RCC 7860 (cell line): ENCODE results near the gene RAB3D.
"Not testable (repeated sequence)": the region's sequence is repeated elsewhere in the genome, so short reads cannot be mapped to it uniquely, and the experiment has no call there.

Source experiments
- DNase-seq: peaks from one replicate; pipeline ENCODE4 v3.0.0-alpha.2; 2015; ENCODE audit warnings: low spot score
- FAIRE-seq: peaks from 2 replicates; lab custom pipeline; 2012; peaks lifted over from hg19 to GRCh38; lab: Jason Lieb, UNC

RAB3D gene

GRCh38 chr19:11367528-11367927 lies 28.1 kb upstream of the RAB3D start:
- no peak for FAIRE-seq

GRCh38 chr19:11365557-11366117 lies 26.2 kb upstream of the RAB3D start:
- no peak for FAIRE-seq
- DNase-seq = no peak

More at GRCh38 chr19:11367528-11367927, 28.1 kb upstream of the RAB3D start:
- DNase-seq = no peak

GRCh38 chr19:11364935-11365334 lies 25.5 kb upstream of the RAB3D start:
- no peak for FAIRE-seq

GRCh38 chr19:11364296-11364904 lies 24.9 kb upstream of the RAB3D start:
- FAIRE-seq (no peak), DNase-seq (no peak)

More at GRCh38 chr19:11364935-11365334, 25.5 kb upstream of the RAB3D start:
- no peak for DNase-seq

- DNase-seq (no peak), FAIRE-seq (no peak)
These were observed 24.4 kb upstream of the RAB3D start for GRCh38 chr19:11363881-11364280.

GRCh38 chr19:11361771-11362731 lies 22.6 kb upstream of the RAB3D start:
- DNase-seq (no peak), FAIRE-seq (no peak)

GRCh38 chr19:11361037-11361770 lies 21.7 kb upstream of the RAB3D start:
- DNase-seq (no peak), FAIRE-seq (no peak)

GRCh38 chr19:11359421-11359820 lies 20.0 kb upstream of the RAB3D start:
- DNase-seq (no peak), FAIRE-seq (no peak)

GRCh38 chr19:11356676-11357550 lies 17.5 kb upstream of the RAB3D start:
- DNase-seq = no peak
- no peak for FAIRE-seq

GRCh38 chr19:11356074-11356397 lies 16.6 kb upstream of the RAB3D start:
- no peak for DNase-seq
- no peak for FAIRE-seq

- DNase-seq = peak; percentile 44
- FAIRE-seq = no peak
These were observed 16.0 kb upstream of the RAB3D start, which contains the start of gene PLPPR2 for GRCh38 chr19:11355160-11356073. Gene PLPPR2, plus strand, starts transcription at chr19:11355432. Its CDS starts 2,242 bp downstream, at chr19:11357674.

GRCh38 chr19:11354102-11354501 lies 14.6 kb upstream of the RAB3D start:
- not testable (repeated sequence) for DNase-seq, FAIRE-seq

- DNase-seq = no peak
- no peak for FAIRE-seq
These were observed 9.7 kb upstream of the RAB3D start for GRCh38 chr19:11349171-11349570.

GRCh38 chr19:11347546-11348039 lies 8.1 kb upstream of the RAB3D start:
- FAIRE-seq = no peak

GRCh38 chr19:11346104-11346940 lies 6.9 kb upstream of the RAB3D start, which contains the start of the genes CCDC159 and TMEM205:
Gene CCDC159, plus strand, starts transcription at chr19:11346519. Its CDS starts 88 bp downstream, at chr19:11346607.
Gene TMEM205, minus strand, starts transcription at chr19:11346268. Its CDS starts 649 bp downstream, at chr19:11345619.
- FAIRE-seq (peak; percentile 96), DNase-seq (peak; percentile 96)

More at GRCh38 chr19:11347546-11348039, 8.1 kb upstream of the RAB3D start:
- DNase-seq = no peak

- FAIRE-seq (no peak), DNase-seq (peak; percentile 15)
These were observed 5.8 kb upstream of the RAB3D start for GRCh38 chr19:11345122-11345803.

- DNase-seq (no peak), FAIRE-seq (no peak)
These were observed 3.0 kb upstream of the RAB3D start for GRCh38 chr19:11342429-11342828.
